ENCODE data around the gene ANGEL1. TPM values are rescaled to one million over a fixed set of nuclear protein-coding genes. Genes with fewer than 3 reads are reported as not detected.

ANGEL1 gene
- total RNA-seq, 1 donor = 6.7 TPM

DNA sequence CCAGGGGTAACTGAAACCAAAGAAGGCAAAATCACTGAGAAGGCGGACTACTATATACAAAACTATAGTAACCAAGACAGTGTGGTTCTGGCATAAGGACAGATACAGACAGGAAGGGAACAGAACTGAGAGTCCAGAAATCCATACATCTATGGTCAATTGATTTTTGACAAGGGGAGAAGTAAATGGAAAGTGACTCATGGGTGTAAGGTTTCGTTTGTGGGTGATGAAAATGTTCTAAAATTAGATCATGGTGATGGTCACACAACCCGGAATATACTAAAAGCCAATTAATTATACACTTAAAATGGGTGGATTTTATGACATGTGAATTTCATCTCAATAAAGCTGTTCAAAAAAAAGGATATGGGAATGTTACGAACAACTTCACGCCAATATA lies 18.7 kb downstream of the ANGEL1 start:
- H3K9me3 ChIP-seq (ENCODE audit: low read depth, low read length) = no peaks in the 10 kb centered on the region
- H3K4me1 ChIP-seq (ENCODE audit: insufficient read depth, low read length) = no peaks in the 10 kb centered on the region

DNA sequence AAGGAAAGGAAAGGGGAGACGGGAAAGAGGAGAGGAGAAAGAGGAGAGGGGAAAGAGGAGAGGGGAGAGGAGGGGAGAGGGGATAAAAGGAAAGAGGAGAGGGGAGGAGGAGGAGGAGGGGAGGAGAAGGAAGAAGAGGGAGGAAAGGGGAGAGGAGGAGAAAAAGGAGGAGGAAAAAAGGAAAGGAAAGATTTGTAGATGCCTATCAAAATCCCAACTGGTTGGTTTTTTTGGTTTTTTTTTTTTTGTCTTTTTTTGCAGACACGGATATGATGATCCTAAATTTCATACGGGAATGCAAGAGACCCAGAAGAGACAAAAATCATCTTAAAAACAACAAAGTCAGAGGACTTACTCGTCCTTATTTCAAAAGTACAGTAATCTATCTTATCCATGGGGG lies 19.4 kb downstream of the ANGEL1 start:
- H3K27me3 ChIP-seq (ENCODE audit: insufficient read depth, low read length) = no peaks in the 10 kb centered on the region
- H3K4me1 ChIP-seq (ENCODE audit: insufficient read depth, low read length) = no peaks in the 10 kb centered on the region
- H3K9me3 ChIP-seq (ENCODE audit: low read depth, low read length) = no peaks in the 10 kb centered on the region
- H3K4me3 ChIP-seq (ENCODE audit: low read length) = no peak overlapping the region

More for the DNA sequence above, 18.7 kb downstream of the ANGEL1 start:
- H3K4me3 ChIP-seq (ENCODE audit: low read length) = no peak overlapping the region
- no peaks in the 10 kb centered on the region for H3K27me3 ChIP-seq (ENCODE audit: insufficient read depth, low read length)

DNA sequence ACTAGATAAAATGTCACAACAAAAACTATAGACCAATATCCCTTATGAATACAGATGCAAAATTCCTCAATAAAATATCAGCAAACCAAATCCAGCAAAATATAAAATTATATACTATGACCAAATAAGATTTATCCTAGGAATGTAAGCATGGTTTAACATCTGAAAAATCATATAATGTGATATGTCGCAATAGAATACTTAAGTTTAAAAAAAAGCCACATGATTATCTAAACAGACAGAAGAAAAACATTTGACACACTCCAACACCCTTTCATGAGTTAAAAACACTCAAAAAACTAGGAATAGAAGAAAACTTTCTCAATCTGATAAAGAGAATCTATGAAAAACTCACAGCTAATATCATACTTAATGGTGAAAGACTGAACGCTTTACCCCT lies 20.3 kb downstream of the ANGEL1 start:
- no peaks in the 10 kb centered on the region for H3K9me3 ChIP-seq (ENCODE audit: low read depth, low read length)
- H3K4me1 ChIP-seq (ENCODE audit: insufficient read depth, low read length) = no peaks in the 10 kb centered on the region
- H3K4me3 ChIP-seq (ENCODE audit: low read length) = no peak overlapping the region

DNA sequence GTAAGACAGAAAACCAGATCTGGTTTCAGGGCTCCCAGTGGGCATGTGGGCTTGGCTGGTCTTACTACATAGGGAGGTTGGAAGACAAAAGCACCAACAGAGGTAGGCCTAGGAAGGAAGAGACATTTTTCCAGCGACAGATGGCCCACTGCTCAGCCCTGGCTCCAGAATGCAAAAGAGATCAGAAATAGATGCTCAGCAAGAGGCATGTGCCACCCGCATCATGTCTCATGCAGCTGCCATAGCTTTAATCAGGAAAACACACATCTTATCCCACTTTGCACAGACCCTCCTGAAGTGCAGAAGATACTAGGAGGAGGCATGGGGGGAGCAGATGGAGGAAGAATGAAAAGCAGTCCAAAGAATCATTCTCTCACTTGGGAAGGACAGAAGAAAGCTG lies 26.1 kb downstream of the ANGEL1 start:
- Histone ChIP-seq H3K4me1 (ENCODE audit: insufficient read depth, low read length) (peaks cover 24% of the 10 kb centered on the region), H3K27me3 (ENCODE audit: insufficient read depth, low read length) (no peaks in the 10 kb centered on the region), H3K9me3 (ENCODE audit: low read depth, low read length) (no peaks in the 10 kb centered on the region), H3K4me3 (ENCODE audit: low read length) (no peak overlapping the region)

More for the DNA sequence above, 20.3 kb downstream of the ANGEL1 start:
- H3K27me3 ChIP-seq (ENCODE audit: insufficient read depth, low read length) = no peaks in the 10 kb centered on the region

DNA sequence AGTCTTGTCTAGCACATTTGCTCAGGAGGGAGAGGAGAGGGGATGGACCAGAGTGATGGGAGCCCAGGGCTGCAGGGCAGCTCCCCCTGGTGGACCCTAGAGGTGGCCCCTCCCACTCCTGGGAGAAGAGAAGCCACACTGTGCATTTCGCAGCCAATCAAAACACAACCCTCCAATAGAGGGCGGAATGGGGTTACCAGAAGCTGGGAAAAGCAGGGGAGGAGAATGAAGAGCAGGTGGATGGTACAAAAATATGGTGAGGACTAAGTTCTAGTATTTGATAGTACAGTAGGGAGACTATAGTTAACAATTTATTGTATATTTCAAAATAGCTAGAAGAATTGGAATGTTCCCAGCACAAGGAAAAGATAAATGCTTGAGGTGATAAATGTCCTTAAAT lies 27.8 kb downstream of the ANGEL1 start:
- H3K4me3 ChIP-seq (ENCODE audit: low read length) = no peak overlapping the region
- H3K9me3 ChIP-seq (ENCODE audit: low read depth, low read length) = no peaks in the 10 kb centered on the region
- peaks cover 24% of the 10 kb centered on the region for H3K4me1 ChIP-seq (ENCODE audit: insufficient read depth, low read length)
- no peaks in the 10 kb centered on the region for H3K27me3 ChIP-seq (ENCODE audit: insufficient read depth, low read length)

DNA sequence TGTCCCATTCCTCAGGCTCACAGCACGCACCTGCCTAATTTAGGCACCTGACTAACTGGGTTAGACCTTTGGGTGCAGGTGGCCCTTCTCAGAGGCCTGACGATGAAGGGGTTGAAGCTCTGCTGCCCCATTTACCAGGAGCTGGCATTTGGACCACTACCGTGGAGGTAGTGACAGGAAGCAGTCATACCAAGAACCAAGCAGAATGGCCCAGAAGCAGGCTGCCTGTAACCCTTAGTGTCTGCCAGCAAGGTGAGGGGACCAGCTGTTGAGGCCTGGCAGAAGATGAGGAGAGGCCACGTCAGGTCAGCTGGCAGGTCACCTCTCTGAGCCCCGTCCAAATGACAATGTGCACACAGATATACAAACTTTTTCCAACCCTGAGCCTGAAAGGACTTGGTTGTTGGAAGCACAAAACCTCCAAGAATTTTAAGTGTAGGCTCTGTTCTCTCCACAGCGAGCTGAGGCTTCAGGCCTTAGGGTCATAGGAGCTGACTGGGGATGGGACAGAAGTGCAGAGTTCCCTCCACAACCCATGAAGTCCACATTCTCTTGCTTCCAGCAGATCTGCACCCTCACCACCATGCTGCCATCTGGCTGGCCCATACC lies 28.3 kb downstream of the ANGEL1 start:
- Histone ChIP-seq H3K4me3 (ENCODE audit: low read length) (no peak overlapping the region), H3K9me3 (ENCODE audit: low read depth, low read length) (no peaks in the 10 kb centered on the region), H3K4me1 (ENCODE audit: insufficient read depth, low read length) (peaks cover 24% of the 10 kb centered on the region), H3K27me3 (ENCODE audit: insufficient read depth, low read length) (no peaks in the 10 kb centered on the region)

DNA sequence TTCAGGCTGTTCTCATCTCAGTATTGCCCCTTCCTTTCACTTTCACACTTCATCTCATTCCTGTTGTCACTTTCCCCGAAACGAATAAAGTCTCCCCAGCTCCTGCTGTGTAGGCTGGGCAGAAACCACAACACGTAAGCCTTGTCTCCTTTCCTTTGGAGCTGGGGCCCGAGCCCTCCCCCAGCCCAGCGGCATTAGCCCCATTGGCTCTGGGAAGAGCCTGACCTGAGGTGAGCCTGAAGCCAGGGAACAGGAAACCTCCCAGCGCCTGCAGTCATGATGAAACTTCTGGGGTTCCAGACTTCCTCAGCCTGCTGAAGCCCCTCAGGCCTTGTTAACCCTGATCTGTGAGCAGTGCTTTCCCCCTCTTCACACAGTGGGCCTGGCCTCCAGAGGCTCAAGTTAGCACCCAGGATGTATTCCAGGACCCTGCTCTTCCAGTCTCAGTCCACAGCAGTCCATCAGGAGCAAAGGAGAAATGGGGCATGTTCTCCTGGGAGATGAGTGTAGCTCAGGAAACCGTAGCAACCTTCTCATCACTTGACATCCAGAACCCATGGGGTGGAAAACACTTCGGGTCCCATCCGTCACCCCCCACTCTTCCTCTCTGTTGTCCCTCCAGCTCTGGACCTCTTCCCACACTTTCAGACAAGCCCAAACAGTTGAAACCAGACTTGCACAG lies 29.7 kb downstream of the ANGEL1 start:
- Histone ChIP-seq H3K27me3 (ENCODE audit: insufficient read depth, low read length) (no peaks in the 10 kb centered on the region), H3K9me3 (ENCODE audit: low read depth, low read length) (no peaks in the 10 kb centered on the region), H3K4me1 (ENCODE audit: insufficient read depth, low read length) (peaks cover 24% of the 10 kb centered on the region), H3K4me3 (ENCODE audit: low read length) (no peak overlapping the region)

DNA sequence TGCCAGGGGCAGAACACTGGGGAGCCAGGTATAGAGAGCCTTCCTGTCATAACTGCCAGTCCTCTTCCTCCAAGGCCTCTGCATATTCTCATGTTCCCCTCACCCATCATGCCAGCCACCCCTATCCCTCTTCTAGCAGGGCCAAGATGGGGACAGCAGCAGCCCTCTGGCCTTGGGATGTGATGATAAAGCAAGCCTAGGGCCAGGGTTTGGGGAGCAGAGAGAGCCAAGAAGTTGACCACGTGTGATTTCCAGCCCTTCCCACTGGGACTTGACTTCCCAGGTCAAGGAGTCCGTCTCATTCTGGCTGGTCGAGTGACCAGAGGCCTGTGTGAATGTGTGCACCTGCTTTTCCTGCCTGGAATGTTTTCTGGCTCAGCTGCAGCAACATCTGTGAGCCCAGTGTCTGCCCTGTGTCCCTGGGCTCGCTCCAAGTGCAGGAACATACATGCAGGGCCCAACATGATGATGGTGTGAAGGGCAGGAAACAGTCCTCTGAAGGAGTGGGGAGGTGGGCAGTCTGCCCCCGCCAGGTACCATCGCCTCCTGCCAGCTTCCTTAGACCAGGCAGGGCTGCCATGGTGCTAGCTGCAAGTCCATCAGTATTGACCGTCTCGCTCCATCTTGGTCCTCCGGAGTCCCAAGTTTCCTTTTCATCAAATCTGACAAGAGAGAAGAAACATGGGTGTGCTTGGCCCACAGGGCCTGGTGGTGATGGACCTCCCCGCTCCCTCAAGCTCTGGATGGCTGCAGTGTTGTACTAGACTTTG lies 30.4 kb downstream of the ANGEL1 start:
- Histone ChIP-seq H3K9me3 (ENCODE audit: low read depth, low read length) (no peaks in the 10 kb centered on the region), H3K4me1 (ENCODE audit: insufficient read depth, low read length) (peaks cover 28% of the 10 kb centered on the region), H3K27me3 (ENCODE audit: insufficient read depth, low read length) (no peaks in the 10 kb centered on the region), H3K4me3 (ENCODE audit: low read length) (no peak overlapping the region)

DNA sequence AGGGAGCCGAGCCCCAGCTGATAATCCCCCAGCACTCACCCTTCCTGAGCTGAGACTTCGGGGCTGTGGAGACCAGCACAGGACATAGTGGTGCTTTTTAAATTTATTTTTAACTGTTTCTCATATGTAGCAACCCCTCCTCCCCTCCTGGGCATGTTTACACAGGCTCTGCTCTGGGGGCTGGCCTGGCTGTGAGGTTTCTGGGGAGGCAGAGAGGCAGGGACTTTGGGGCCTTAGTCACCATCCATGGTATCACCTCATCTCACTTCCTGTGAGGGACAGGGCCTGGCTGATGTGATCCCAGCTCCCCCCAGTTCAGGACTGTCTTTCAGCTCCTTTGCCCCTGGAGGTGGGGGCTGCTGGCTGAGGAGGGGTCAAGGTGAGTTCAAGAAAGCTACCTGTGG lies 31.0 kb downstream of the ANGEL1 start:
- H3K4me1 ChIP-seq (ENCODE audit: insufficient read depth, low read length) = peaks cover 34% of the 10 kb centered on the region
- no peak overlapping the region for H3K4me3 ChIP-seq (ENCODE audit: low read length)
- H3K27me3 ChIP-seq (ENCODE audit: insufficient read depth, low read length) = no peaks in the 10 kb centered on the region
- no peaks in the 10 kb centered on the region for H3K9me3 ChIP-seq (ENCODE audit: low read depth, low read length)

DNA sequence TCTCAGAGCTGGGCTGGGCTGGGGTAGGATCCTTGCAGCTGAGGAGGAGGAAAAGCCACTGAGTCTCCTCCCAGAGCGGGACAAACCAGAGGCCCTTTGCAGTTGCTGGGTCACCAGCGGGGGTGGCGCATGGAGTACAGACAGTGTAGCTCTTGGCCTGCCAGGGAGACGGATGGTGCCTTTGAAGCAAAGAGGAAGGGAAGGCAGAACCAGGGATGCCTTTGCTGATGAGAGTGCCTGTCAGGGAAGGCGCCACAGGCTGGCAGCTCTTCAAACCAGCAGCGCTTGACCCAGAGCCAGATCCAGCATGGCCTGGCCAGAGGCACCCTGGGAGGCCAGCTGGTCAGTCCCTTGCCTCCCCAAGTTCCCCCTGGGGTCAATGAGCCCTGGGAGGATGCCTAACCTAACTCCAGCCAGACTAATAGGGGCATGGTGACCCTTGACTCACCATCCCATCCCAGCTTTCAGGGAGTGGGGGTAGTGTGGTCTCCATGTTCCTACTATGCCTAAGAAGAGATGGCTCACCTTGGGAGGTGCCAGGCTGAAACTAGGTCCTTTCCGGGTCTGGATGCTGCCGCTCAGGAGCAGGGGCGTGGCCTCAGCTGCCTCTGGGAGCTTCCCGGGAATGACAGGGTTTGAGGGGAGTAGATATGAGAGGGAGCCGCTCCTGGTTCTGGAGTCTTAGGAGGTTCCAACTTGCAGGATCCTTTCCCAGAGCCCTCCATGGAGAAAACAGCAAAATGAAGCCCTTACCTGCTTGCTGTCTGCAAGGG lies 31.6 kb downstream of the ANGEL1 start:
- peaks cover 39% of the 10 kb centered on the region for H3K4me1 ChIP-seq (ENCODE audit: insufficient read depth, low read length)
- no peak overlapping the region for H3K4me3 ChIP-seq (ENCODE audit: low read length)
- no peaks in the 10 kb centered on the region for H3K9me3 ChIP-seq (ENCODE audit: low read depth, low read length)
- H3K27me3 ChIP-seq (ENCODE audit: insufficient read depth, low read length) = no peaks in the 10 kb centered on the region

DNA sequence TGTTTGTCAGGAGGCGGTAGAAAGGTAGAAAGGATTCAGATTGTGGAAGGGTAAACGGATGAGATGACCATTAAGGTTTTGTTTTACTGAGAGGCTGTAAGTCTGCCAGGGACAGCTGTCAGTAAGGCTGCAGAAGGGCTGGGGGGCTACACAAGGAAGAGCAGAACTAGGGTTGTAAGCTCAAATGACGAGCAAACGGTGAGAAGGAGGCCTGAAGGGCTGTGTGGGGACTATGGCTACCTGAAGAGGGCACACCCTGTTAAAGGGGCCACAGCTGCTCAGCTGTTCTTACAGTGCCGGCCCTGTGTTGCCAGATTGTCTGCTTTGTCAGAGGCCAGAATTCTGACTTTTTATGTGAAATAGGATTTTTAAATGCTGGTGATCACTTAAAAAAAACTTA lies 32.3 kb downstream of the ANGEL1 start:
- no peaks in the 10 kb centered on the region for H3K9me3 ChIP-seq (ENCODE audit: low read depth, low read length)
- peaks cover 39% of the 10 kb centered on the region for H3K4me1 ChIP-seq (ENCODE audit: insufficient read depth, low read length)
- H3K4me3 ChIP-seq (ENCODE audit: low read length) = no peak overlapping the region
- H3K27me3 ChIP-seq (ENCODE audit: insufficient read depth, low read length) = no peaks in the 10 kb centered on the region

DNA sequence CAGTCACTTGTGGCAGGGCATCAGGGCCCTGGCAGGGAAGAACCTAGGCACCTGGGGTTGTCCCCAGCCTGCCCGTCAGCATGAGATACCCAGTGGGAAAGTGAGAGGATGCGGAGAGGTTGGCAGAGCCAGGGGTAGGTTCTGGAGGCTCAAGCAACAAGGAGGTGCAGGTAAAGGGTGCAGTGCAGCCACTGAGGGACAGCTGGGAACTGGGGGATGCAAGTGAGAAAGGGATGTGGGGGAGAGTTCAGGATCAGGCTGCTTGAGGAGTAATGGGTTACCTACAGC lies 32.7 kb downstream of the ANGEL1 start:
- H3K4me3 ChIP-seq (ENCODE audit: low read length) = no peak overlapping the region
- no peaks in the 10 kb centered on the region for H3K27me3 ChIP-seq (ENCODE audit: insufficient read depth, low read length)
- H3K4me1 ChIP-seq (ENCODE audit: insufficient read depth, low read length) = peaks cover 39% of the 10 kb centered on the region
- no peaks in the 10 kb centered on the region for H3K9me3 ChIP-seq (ENCODE audit: low read depth, low read length)

DNA sequence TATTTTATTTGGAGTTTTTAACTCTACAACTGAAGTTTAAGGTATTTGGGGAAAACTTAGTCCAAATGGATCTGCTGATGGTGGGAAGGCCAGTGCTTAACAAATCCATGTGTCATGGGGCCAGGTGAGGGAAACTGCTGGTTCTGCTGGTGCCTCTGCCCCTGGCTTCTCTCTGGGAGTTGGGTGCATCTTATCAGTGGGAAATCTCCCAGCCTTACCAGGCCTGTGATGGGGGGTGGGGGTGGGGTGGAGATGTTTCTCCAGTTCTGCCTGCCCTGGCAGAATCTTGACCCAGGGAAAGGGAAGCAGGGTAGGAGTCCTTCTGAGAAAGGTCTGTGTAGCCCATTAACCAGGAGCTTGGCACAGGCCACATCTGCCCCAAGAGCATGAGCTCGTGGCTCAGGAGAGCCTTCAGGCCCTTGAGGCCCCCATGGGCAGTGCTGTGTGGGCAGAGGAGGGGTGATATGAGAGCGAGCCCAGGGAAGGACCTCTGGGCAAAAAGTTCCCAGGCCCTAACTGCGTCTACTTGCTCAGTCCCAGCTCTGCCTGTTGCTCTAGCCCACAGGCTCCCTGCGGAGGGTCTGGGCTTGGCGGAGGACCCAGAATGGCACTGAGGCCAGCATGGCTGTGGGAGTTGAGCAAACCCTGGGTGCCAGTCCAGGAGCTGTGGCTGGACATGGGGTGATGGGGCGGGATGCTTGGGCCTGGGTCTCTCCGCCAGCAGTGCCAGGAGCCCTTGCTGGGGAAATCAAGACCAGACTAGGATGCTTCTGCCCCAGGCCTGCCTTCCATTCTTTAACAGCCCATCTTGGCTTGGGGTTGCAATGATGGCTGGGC lies 33.2 kb downstream of the ANGEL1 start:
- Histone ChIP-seq H3K9me3 (ENCODE audit: low read depth, low read length) (no peaks in the 10 kb centered on the region), H3K4me3 (ENCODE audit: low read length) (no peak overlapping the region), H3K4me1 (ENCODE audit: insufficient read depth, low read length) (peaks cover 43% of the 10 kb centered on the region), H3K27me3 (ENCODE audit: insufficient read depth, low read length) (no peaks in the 10 kb centered on the region)

DNA sequence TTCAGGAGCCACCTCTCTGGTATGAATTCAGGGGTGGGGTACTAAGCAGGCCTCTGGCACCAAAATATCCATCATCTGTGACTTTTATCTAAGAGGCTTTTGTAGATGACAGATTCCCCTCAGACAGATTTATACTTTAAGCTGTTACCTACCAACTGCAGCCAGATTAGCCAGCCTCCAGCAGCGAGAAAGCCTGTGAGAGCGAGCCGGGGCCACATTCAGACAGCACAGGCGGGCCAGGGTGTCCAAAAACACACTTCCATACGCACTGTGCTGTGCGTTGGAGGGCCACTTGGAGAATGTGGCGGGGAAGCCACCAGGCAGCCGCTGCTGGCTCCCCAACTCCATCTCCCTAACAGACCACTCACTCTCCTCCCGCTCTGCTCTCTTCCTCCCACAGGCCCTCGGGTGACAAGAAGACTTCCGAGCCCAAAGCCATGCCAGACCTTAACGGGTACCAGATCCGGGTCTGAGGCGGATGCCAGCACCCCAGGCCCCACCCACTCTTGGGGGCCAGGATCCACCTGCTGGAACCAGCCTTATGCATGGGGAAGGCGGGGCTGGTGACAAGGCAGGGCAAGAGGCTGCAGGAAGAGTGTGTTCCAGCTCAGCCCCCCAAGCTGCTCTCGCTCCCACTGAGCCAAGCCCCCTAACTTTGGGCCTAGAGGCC lies 34.0 kb downstream of the ANGEL1 start:
- Histone ChIP-seq H3K27me3 (ENCODE audit: insufficient read depth, low read length) (no peaks in the 10 kb centered on the region), H3K4me1 (ENCODE audit: insufficient read depth, low read length) (peaks cover 45% of the 10 kb centered on the region), H3K4me3 (ENCODE audit: low read length) (no peak overlapping the region), H3K9me3 (ENCODE audit: low read depth, low read length) (no peaks in the 10 kb centered on the region)
